B cell (primary cell): ENCODE measurements around the gene TAF1B. TPM values are rescaled to one million over a fixed set of nuclear protein-coding genes. Genes with fewer than 3 reads are reported as not detected.
A peak's percentile ranks its signal among the peaks of the same experiment; 100 is the strongest.

Experiments
- ATAC-seq: fragments of 200-7000 bp; cut with Tn5 transposase; one replicate; pipeline ENCODE4 v1.10.0; 2021; ENCODE audit warnings: low read depth, mild to moderate bottlenecking, moderate number of reproducible peaks, moderate library complexity
- CTCF ChIA-PET: fragments of 350-600 bp; sonication (Branson Sonifier 250); formaldehyde crosslinking; loops from one replicate; lab custom pipeline; 2021; ENCODE audit warnings: antibody characterized with exemption, inconsistent platforms; lab: Charles Lee
- POLR2A ChIA-PET: fragments of 350-600 bp; sonication (Branson Sonifier 250); formaldehyde crosslinking; loops from one replicate; lab custom pipeline; 2021; ENCODE audit warnings: antibody characterized with exemption; lab: Charles Lee
- DNase-seq: peaks from one replicate; pipeline ENCODE4 v3.0.0; 2013
- H2AFZ ChIP-seq: 2 replicates; pipeline ENCODE4 v1.6.1; 2012; ENCODE audit warnings: mild to moderate bottlenecking, low read depth, low read length; ENCODE audit not compliant: insufficient read depth, poor library complexity, severe bottlenecking
- H3K27ac ChIP-seq, 2 donors: 1 replicate in 1 of 2; 2 replicates in 1 of 2; pipeline ENCODE4 v1.5.1; 2012 to 2013; ENCODE audit warnings: low read length in 2 of 2, mild to moderate bottlenecking in 2 of 2, moderate library complexity in 1 of 2
- H3K27me3 ChIP-seq, 4 experiments: fragments of 200-600 bp in 1 of 4; sonication (generic) in 1 of 4; replicated peaks in 1 of 4; 1 replicate in 2 of 4; 2 replicates in 2 of 4; pipeline versions ENCODE4 v1.6.1 to v1.7.0; 2013 to 2016; ENCODE audit warnings: low read length in 3 of 4, mild to moderate bottlenecking in 2 of 4, mixed read lengths in 1 of 4, moderate library complexity in 1 of 4; ENCODE audit not compliant: insufficient read depth in 4 of 4, control insufficient read depth in 3 of 4; ENCODE audit errors: control extremely low read depth in 1 of 4
- H3K36me3 ChIP-seq, 2 experiments: replicated peaks in 1 of 2; 1 replicate in 1 of 2; 2 replicates in 1 of 2; pipeline versions ENCODE4 v1.6.1 to v1.7.1; 2013; ENCODE audit warnings: low read length in 1 of 2; ENCODE audit not compliant: insufficient read depth in 2 of 2, control insufficient read depth in 1 of 2; ENCODE audit errors: control extremely low read depth in 1 of 2, extremely low read depth in 1 of 2
- H3K4me1 ChIP-seq, 2 donors: fragments of 200-600 bp in 1 of 2; sonication (generic) in 1 of 2; 1 replicate in 1 of 2; 2 replicates in 1 of 2; pipeline versions ENCODE4 v1.5.1 to v1.6.1; 2013 to 2017; ENCODE audit warnings: low read length in 2 of 2; ENCODE audit not compliant: control insufficient read depth in 2 of 2, insufficient read depth in 2 of 2
- H3K4me2 ChIP-seq: replicated peaks from 2 replicates; pipeline ENCODE3; 2012; ENCODE audit warnings: mild to moderate bottlenecking, low read depth, low read length; ENCODE audit not compliant: poor library complexity, severe bottlenecking
- H3K4me3 ChIP-seq, 5 experiments: fragments of 200-600 bp in 1 of 5; sonication (generic) in 1 of 5; 1 replicate in 3 of 5; 2 replicates in 2 of 5; pipeline versions ENCODE4 v1.5.1 to v1.7.0; 2011 to 2016; ENCODE audit warnings: low read length in 4 of 5, mild to moderate bottlenecking in 4 of 5, low read depth in 2 of 5, control low read depth in 1 of 5, moderate library complexity in 1 of 5; ENCODE audit not compliant: insufficient read depth in 1 of 5; ENCODE audit errors: control extremely low read depth in 1 of 5, extremely low read depth in 1 of 5
- H3K79me2 ChIP-seq: fragments of 200-600 bp; sonication (generic); one replicate; pipeline ENCODE4 v1.6.0; 2016; ENCODE audit warnings: low read length; ENCODE audit not compliant: control insufficient read depth, insufficient read depth
- H3K9ac ChIP-seq: fragments of 200-600 bp; sonication (generic); 2 replicates; pipeline ENCODE4 v1.6.1; 2017; ENCODE audit warnings: mild to moderate bottlenecking, low read length, moderate library complexity
- H3K9me3 ChIP-seq, 3 donors: one replicate each; pipeline versions ENCODE4 v1.6.1 to v1.7.1; 2013; ENCODE audit warnings: low read length in 2 of 3; ENCODE audit not compliant: control insufficient read depth in 2 of 3, insufficient read depth in 1 of 3; ENCODE audit errors: control extremely low read depth in 1 of 3
- H4K20me1 ChIP-seq: 2 replicates; pipeline ENCODE4 v1.6.0; 2012; ENCODE audit warnings: mild to moderate bottlenecking, low read length; ENCODE audit not compliant: insufficient read depth, control insufficient read depth, poor library complexity, severe bottlenecking
- H3K27ac Mint-ChIP-seq: one replicate; pipeline ENCODE4 v1.8.0; 2021; ENCODE audit warnings: mixed read lengths
- H3K27me3 Mint-ChIP-seq: one replicate; pipeline ENCODE4 v1.8.0; 2021; ENCODE audit warnings: mixed read lengths
- H3K4me1 Mint-ChIP-seq: one replicate; pipeline ENCODE4 v1.8.0; 2021; ENCODE audit warnings: mixed read lengths
- H3K4me3 Mint-ChIP-seq: one replicate; pipeline ENCODE4 v1.8.0; 2021; ENCODE audit warnings: mixed read lengths
- H3K9me3 Mint-ChIP-seq: one replicate; pipeline ENCODE4 v1.8.0; 2022; ENCODE audit warnings: mixed read lengths; ENCODE audit not compliant: insufficient read depth
- CTCF ChIP-seq: fragments of 200-600 bp; IDR thresholded peaks from one replicate; pipeline ENCODE4 v1.8.0; 2022; ENCODE audit warnings: antibody characterized with exemption, mild to moderate bottlenecking
- EZH2 ChIP-seq: IDR thresholded peaks from 2 replicates; pipeline ENCODE4 v1.6.1; 2012; ENCODE audit warnings: borderline replicate concordance, low read depth, mild to moderate bottlenecking, moderate library complexity, low read length; ENCODE audit not compliant: insufficient read depth, poor library complexity, severe bottlenecking
- WGBS: methylation state at CpG from one replicate; pipeline ENCODE4 v1.1.5; 2013; ENCODE audit warnings: missing lambda C conversion rate; ENCODE audit not compliant: insufficient coverage; 5-methylcytosine and 5-hydroxymethylcytosine counted together
- intact Hi-C: fragments of 100-400 bp; cut with micrococcal nuclease; formaldehyde crosslinking; loops from one replicate; pipeline ENCODE4 v1.10.0; 2022
- polyA plus RNA-seq: library from polyadenylated mRNA; depleted of rRNA; stranded (reverse); fragments of >200 nt; gene quantifications from 2 replicates; pipeline ENCODE4 v1.2.3, GENCODE V29; 2012
- total RNA-seq, 2 donors: library from RNA; stranded (reverse); fragments of 120-200 nt in 1 of 2; gene quantifications; 1 replicate in 1 of 2; 2 replicates in 1 of 2; pipeline versions ENCODE4 v1.2.3 to v1.2.4, GENCODE V29; 2013 to 2022

TAF1B gene
- total and polyA plus RNA-seq, 2 donors (not counting 1 experiment from before 2014, with no cell fraction given) = 4.5 to 25.5 TPM

- peaks cover 14 to 20% of the 10 kb centered on the region in 2 donors for H3K4me1 ChIP-seq
- no peaks in the 10 kb centered on the region for H3K9me3 Mint-ChIP-seq
- H4K20me1 ChIP-seq = peaks cover 6% of the 10 kb centered on the region
- peaks cover 31% of the 10 kb centered on the region for H3K4me1 Mint-ChIP-seq
- ChIA-PET CTCF (interaction anchor here (1.0 to 4.0 kb wide), 6 partner anchors 11 to 212 kb away, joined by 3 to 25 read pairs (median 7); partner anchors contain the start of gene YWHAQ), POLR2A (interaction anchor here (0.6 to 1.5 kb wide), 2 partner anchors 212 to 519 kb away, joined by 6 to 9 read pairs; partner anchors contain the start of gene YWHAQ)
- peaks cover 24% of the 10 kb centered on the region for H3K79me2 ChIP-seq
- no peak for ATAC-seq
- intact Hi-C loops = loop anchor here (1.0 to 5.0 kb wide), 8 partner anchors 28 to 460 kb away; partner anchors contain the start of genes ADAM17, GRHL1, HPCAL1 and IAH1
- peak overlapping the region; percentile 73 to 90 (median 84) for H3K4me3 ChIP-seq
- TF ChIP-seq EZH2 = no peak
- no peak for TF ChIP-seq CTCF
- H3K4me2 ChIP-seq = peak overlapping the region; percentile 92
- peak overlapping the region; percentile 83 for H2AFZ ChIP-seq
- peak overlapping the region; percentile 51 to 72 for H3K27ac ChIP-seq
- peaks cover 2 to 17% of the 10 kb centered on the region in 2 experiments for H3K36me3 ChIP-seq
- WGBS = 10% methylated on average over 17 of the region's 21 CpGs
- no peak for DNase-seq
- no peaks in the 10 kb centered on the region for H3K27me3 ChIP-seq
- H3K27me3 Mint-ChIP-seq = no peaks in the 10 kb centered on the region
- peak overlapping the region; percentile 96 for H3K27ac Mint-ChIP-seq
- H3K9me3 ChIP-seq = no peaks in the 10 kb centered on the region
- peak overlapping the region; percentile 75 for H3K9ac ChIP-seq
- H3K4me3 Mint-ChIP-seq = peak overlapping the region; percentile 97
Observed at GRCh38 chr2:9842487-9843228, 616 bp upstream of the TAF1B start.
